NOMO-1 treated with DMSO at 0.1 percent for 48 hours (cell line): ENCODE results near the gene PTPN4.

Experiments
- DNase-seq: peaks from one replicate; lab custom pipeline; 2025; ENCODE audit not compliant: unreplicated experiment; lab: John Stamatoyannopoulos, UW

Gene PTPN4

GRCh38 chr2:119759451-119760236 is at the start of gene PTPN4:
TSS of gene PTPN4 (plus strand) at chr2:119759922. CDS start at chr2:119809854, 49,932 bp downstream.
- peak; percentile 99 for DNase-seq

GRCh38 chr2:119710281-119710680 is 49.4 kb upstream of the PTPN4 start:
- DNase-seq, result no peak

GRCh38 chr2:119711352-119711751 is 48.4 kb upstream of the PTPN4 start:
- no peak for DNase-seq

GRCh38 chr2:119712571-119712970 is 47.2 kb upstream of the PTPN4 start:
- DNase-seq, result no peak

GRCh38 chr2:119713819-119714490 is 45.8 kb upstream of the PTPN4 start:
- no peak for DNase-seq

- DNase-seq, result no peak
Observed at GRCh38 chr2:119715409-119716283, 44.1 kb upstream of the PTPN4 start.

- DNase-seq, result no peak
Observed at GRCh38 chr2:119716284-119716672, 43.4 kb upstream of the PTPN4 start.

GRCh38 chr2:119718501-119719260 is 41.0 kb upstream of the PTPN4 start:
- no peak for DNase-seq

GRCh38 chr2:119719261-119719627 is 40.5 kb upstream of the PTPN4 start:
- DNase-seq, result no peak

- no peak for DNase-seq
Observed at GRCh38 chr2:119721043-119721442, 38.7 kb upstream of the PTPN4 start.

- no peak for DNase-seq
Observed at GRCh38 chr2:119721462-119721861, 38.3 kb upstream of the PTPN4 start.

GRCh38 chr2:119721904-119722303 is 37.8 kb upstream of the PTPN4 start:
- no peak for DNase-seq

GRCh38 chr2:119723186-119723585 is 36.5 kb upstream of the PTPN4 start:
- no peak for DNase-seq

GRCh38 chr2:119723784-119724467 is 35.8 kb upstream of the PTPN4 start:
- no peak for DNase-seq

- DNase-seq, result no peak
Observed at GRCh38 chr2:119724656-119725485, 34.9 kb upstream of the PTPN4 start.

GRCh38 chr2:119727493-119727892 is 32.2 kb upstream of the PTPN4 start:
- no peak for DNase-seq

GRCh38 chr2:119728421-119728820 is 31.3 kb upstream of the PTPN4 start:
- no peak for DNase-seq

GRCh38 chr2:119730671-119731177 is 29.0 kb upstream of the PTPN4 start:
- no peak for DNase-seq

GRCh38 chr2:119731983-119732382 is 27.7 kb upstream of the PTPN4 start:
- DNase-seq, result peak; percentile 24
